ENCODE measurements around the gene SPRY1. TPM values are rescaled to one million over a fixed set of nuclear protein-coding genes. Genes with fewer than 3 reads are reported as not detected.

The SPRY1 gene
- polyA plus RNA-seq, 1 experiment = 2.1 TPM

GRCh38 chr4:123362103-123362502 lies 34.5 kb upstream of the SPRY1 start:
- POLR2A ChIA-PET = no interaction called here
- TF ChIP-seq CTCF (IDR thresholded peaks at IDR 0.05; ENCODE audit: insufficient read depth, low read depth, low read length) = no peak
- no peaks in the 10 kb centered on the region for H3K36me3 ChIP-seq (ENCODE audit: control insufficient read depth, insufficient read depth, low read length)
- CTCF ChIA-PET = interaction anchor here (1.5 to 1.6 kb wide), 2 partner anchors 9 to 17 kb away, joined by 3 to 4 read pairs; no protein-coding TSS in a partner anchor
- DNase-seq (ENCODE audit: low read depth) = no peak
- no peak overlapping the region for H3K4me3 ChIP-seq (ENCODE audit: low read depth, low read length)
- no peaks in the 10 kb centered on the region for H3K27me3 ChIP-seq (ENCODE audit: control insufficient read depth, insufficient read depth, low read length)

- CTCF ChIA-PET = no interaction called here
- POLR2A ChIA-PET = no interaction called here
- H3K27me3 ChIP-seq (ENCODE audit: control insufficient read depth, insufficient read depth, low read length) = no peaks in the 10 kb centered on the region
- no peak for DNase-seq (ENCODE audit: low read depth)
- no peaks in the 10 kb centered on the region for H3K36me3 ChIP-seq (ENCODE audit: control insufficient read depth, insufficient read depth, low read length)
- no peak for TF ChIP-seq CTCF (IDR thresholded peaks at IDR 0.05; ENCODE audit: insufficient read depth, low read depth, low read length)
- no peak overlapping the region for H3K4me3 ChIP-seq (ENCODE audit: low read depth, low read length)
Measured at GRCh38 chr4:123363729-123364128, 32.9 kb upstream of the SPRY1 start.

GRCh38 chr4:123364906-123365305 lies 31.7 kb upstream of the SPRY1 start:
- no peaks in the 10 kb centered on the region for H3K27me3 ChIP-seq (ENCODE audit: control insufficient read depth, insufficient read depth, low read length)
- no peak for DNase-seq (ENCODE audit: low read depth)
- H3K4me3 ChIP-seq (ENCODE audit: low read depth, low read length) = no peak overlapping the region
- ChIA-PET CTCF (no interaction called here), POLR2A (no interaction called here)
- no peak for TF ChIP-seq CTCF (IDR thresholded peaks at IDR 0.05; ENCODE audit: insufficient read depth, low read depth, low read length)
- no peaks in the 10 kb centered on the region for H3K36me3 ChIP-seq (ENCODE audit: control insufficient read depth, insufficient read depth, low read length)

- no peak for TF ChIP-seq CTCF (IDR thresholded peaks at IDR 0.05; ENCODE audit: insufficient read depth, low read depth, low read length)
- DNase-seq (ENCODE audit: low read depth) = no peak
- Histone ChIP-seq H3K36me3 (ENCODE audit: control insufficient read depth, insufficient read depth, low read length) (no peaks in the 10 kb centered on the region), H3K4me3 (ENCODE audit: low read depth, low read length) (no peak overlapping the region), H3K27me3 (ENCODE audit: control insufficient read depth, insufficient read depth, low read length) (no peaks in the 10 kb centered on the region)
- ChIA-PET CTCF (no interaction called here), POLR2A (no interaction called here)
Measured at GRCh38 chr4:123365412-123365811, 31.2 kb upstream of the SPRY1 start.

GRCh38 chr4:123366144-123366748 lies 30.3 kb upstream of the SPRY1 start:
- no peak for TF ChIP-seq CTCF (IDR thresholded peaks at IDR 0.05; ENCODE audit: insufficient read depth, low read depth, low read length)
- H3K36me3 ChIP-seq (ENCODE audit: control insufficient read depth, insufficient read depth, low read length) = no peaks in the 10 kb centered on the region
- H3K27me3 ChIP-seq (ENCODE audit: control insufficient read depth, insufficient read depth, low read length) = no peaks in the 10 kb centered on the region
- ChIA-PET POLR2A (no interaction called here), CTCF (no interaction called here)
- DNase-seq (ENCODE audit: low read depth) = no peak
- H3K4me3 ChIP-seq (ENCODE audit: low read depth, low read length) = no peak overlapping the region

All from BJ (cell line).